Cardiac fibroblast (primary cell): ENCODE data around the gene GLIS1.

ENCODE experiments used
- DNase-seq, 2 donors: peaks; one replicate each; pipeline versions ENCODE4 v3.0.0 to v3.0.0-alpha.2; 2010; ENCODE audit warnings: low read depth in 2 of 2
- H3K4me3 ChIP-seq, 2 donors: replicated peaks in 1 of 2; 1 replicate in 1 of 2; 2 replicates in 1 of 2; pipeline ENCODE4 v1.5.1; 2011; ENCODE audit warnings: low read depth in 2 of 2, low read length in 2 of 2, mild to moderate bottlenecking in 2 of 2, moderate library complexity in 1 of 2
- CTCF ChIP-seq: IDR thresholded peaks from one replicate; pipeline ENCODE4 v1.5.1; 2011; ENCODE audit warnings: low read depth, mild to moderate bottlenecking, low read length, inconsistent platforms

The GLIS1 gene

DNA sequence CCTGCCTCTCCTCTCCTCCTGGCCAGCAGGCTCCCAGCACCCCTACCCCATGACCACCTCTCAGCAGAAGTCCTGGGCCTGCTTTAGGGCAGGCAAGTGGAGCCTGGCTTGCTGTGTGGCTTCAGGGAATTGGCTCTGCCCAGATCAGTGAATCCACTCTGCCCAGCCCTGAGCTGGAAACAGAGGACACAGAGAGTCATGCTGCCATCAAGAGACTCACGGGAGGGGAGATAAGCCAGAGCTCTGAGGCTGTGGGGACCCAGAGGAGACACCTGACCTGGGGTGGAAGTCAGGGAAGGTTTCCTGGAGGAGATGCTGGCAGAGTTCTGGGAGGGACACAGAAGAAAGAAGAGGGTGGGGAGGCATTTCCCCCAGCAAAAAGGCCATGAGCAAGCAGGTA is 54.2 kb downstream of the GLIS1 start:
- H3K4me3 ChIP-seq = no peak overlapping the region
- TF ChIP-seq CTCF = no peak
- DNase-seq = no peak

- no peak for DNase-seq
- peak; percentile 20 for TF ChIP-seq CTCF
These were observed 54.8 kb downstream of the GLIS1 start for GRCh38 chr1:53683986-53684740.

GRCh38 chr1:53682881-53683280 is 56.1 kb downstream of the GLIS1 start:
- no peak overlapping the region for H3K4me3 ChIP-seq
- no peak for TF ChIP-seq CTCF
- DNase-seq = no peak

More at GRCh38 chr1:53683986-53684740, 54.8 kb downstream of the GLIS1 start:
- H3K4me3 ChIP-seq = no peak overlapping the region

GRCh38 chr1:53681977-53682685 is 56.8 kb downstream of the GLIS1 start:
- DNase-seq = peak; percentile 34 to 38
- no peak overlapping the region for H3K4me3 ChIP-seq
- peak; percentile 52 for TF ChIP-seq CTCF

DNA sequence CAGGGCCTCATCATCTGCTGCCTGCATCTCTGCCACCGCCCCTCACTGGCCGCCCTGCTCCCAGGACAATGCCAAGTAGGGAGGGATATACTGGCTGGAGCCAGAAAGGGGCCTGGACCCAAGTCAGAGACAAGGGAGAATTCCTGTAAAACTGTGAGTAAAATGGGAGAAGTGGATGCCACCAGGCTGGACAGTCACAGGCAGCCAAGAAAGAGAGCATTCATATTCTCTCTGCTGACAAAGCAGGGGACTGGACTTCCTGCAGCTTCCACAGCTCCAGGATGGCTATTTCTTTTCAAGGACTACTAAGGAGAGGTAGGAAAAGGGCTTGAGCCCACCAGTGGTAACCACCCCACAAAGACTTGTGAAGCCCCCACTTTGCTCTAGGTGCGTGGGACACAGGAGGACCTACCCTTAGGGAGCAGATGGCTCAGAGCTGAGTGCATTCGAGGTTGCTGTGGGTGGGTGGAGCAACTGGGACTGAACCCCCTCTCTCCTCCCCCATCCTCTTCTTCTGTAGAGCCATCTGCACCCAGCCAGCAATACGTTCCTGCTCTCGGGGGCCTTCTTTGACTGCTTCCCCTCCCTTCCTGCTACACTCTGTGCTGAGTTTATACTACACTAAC is 57.5 kb downstream of the GLIS1 start:
- no peak overlapping the region for H3K4me3 ChIP-seq
- no peak for TF ChIP-seq CTCF
- DNase-seq = no peak

GRCh38 chr1:53680868-53681267 is 58.1 kb downstream of the GLIS1 start:
- no peak for DNase-seq
- no peak overlapping the region for H3K4me3 ChIP-seq
- TF ChIP-seq CTCF = no peak
